ENCODE data around the gene BST1. TPM values are rescaled to one million over a fixed set of nuclear protein-coding genes. Genes with fewer than 3 reads are reported as not detected.

Gene BST1
- total and polyA plus RNA-seq, 12 donors, result 1.3 to 5.7 (median 3.0) TPM

- 90 to 92% methylated on average over 1 of the region's 1 CpG for WGBS, 2 donors
- intact Hi-C loops (cut with DNase I), result no loop called here
- Histone ChIP-seq H3K36me3 (no peaks in the 10 kb centered on the region), H3K27me3 (no peaks in the 10 kb centered on the region), H3K4me1 (peaks cover 0 to 40% (median 2%) of the 10 kb centered on the region in 9 donors), H3K9me3 (no peaks in the 10 kb centered on the region), H3K27ac (no peak overlapping the region), H3K4me3 (no peak overlapping the region)
- ATAC-seq (no peak), DNase-seq (no peak)
- no peak for TF ChIP-seq CTCF (IDR thresholded peaks at IDR 0.05)
These were observed 26.8 kb upstream of the BST1 start for GRCh38 chr4:15676039-15676438.

GRCh38 chr4:15676899-15677298, 26.0 kb upstream of the BST1 start:
- intact Hi-C loops (cut with DNase I), result no loop called here
- ATAC-seq, result no peak

DNA sequence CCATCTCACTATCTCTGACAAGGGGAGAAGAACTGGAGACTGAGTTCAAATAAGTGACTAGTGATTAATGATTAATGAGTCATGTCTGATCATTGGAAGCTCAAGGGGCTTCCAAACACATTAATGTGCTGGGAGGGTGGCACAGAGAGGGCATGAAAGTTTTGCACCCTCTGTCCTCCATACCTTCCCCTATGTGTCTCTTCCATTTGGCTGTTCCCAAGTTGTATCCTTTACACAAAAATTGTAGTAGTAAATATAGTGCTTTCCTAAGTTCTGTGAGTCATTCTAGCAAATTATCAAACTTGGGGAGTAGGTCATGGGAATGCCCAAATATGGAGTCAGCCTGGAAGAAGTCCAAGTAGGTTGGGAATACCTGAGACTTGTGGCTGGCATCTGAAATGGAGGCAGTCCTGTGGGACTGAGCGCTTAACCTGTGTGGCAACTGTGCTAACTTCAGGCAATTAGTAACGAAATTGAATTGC, 25.3 kb upstream of the BST1 start:
- ATAC-seq (no peak), DNase-seq (no peak)
- no peaks in the 10 kb centered on the region for H3K27me3 ChIP-seq
- intact Hi-C loops (cut with DNase I), result no loop called here
- 88 to 90% methylated on average over 2 of the region's 2 CpGs for WGBS, 2 donors
- no peaks in the 10 kb centered on the region for H3K9me3 ChIP-seq
- no peak overlapping the region for H3K4me3 ChIP-seq
- no peak for TF ChIP-seq CTCF (IDR thresholded peaks at IDR 0.05)
- H3K27ac ChIP-seq, result no peak overlapping the region
- peaks cover 0 to 47% (median 8%) of the 10 kb centered on the region in 9 donors for H3K4me1 ChIP-seq
- no peaks in the 10 kb centered on the region for H3K36me3 ChIP-seq

More at GRCh38 chr4:15676899-15677298, 26.0 kb upstream of the BST1 start:
- no peak overlapping the region for H3K27ac ChIP-seq
- H3K4me1 ChIP-seq, result peaks cover 0 to 42% (median 5%) of the 10 kb centered on the region in 9 donors
- H3K4me3 ChIP-seq, result no peak overlapping the region
- no peak for DNase-seq
- H3K36me3 ChIP-seq, result no peaks in the 10 kb centered on the region
- H3K27me3 ChIP-seq, result no peaks in the 10 kb centered on the region
- no peak for TF ChIP-seq CTCF (IDR thresholded peaks at IDR 0.05)
- WGBS, 2 donors, result 93 to 94% methylated on average over 6 of the region's 6 CpGs
- no peaks in the 10 kb centered on the region for H3K9me3 ChIP-seq

DNA sequence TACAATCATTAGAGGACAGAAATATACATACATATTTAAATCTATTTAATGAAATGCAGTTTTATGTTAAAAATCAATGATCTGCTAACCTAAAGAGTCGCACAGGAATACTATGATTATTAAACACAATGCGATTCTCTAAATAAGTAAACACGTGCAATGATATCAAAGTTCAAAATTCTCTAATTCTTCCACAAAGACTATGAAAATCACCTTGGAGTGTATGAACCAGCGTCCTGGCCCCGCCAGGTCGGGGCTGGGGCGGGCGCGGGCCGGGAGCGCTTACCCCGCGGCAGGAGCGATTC, 21.8 kb upstream of the BST1 start:
- Histone ChIP-seq H3K9me3 (no peaks in the 10 kb centered on the region), H3K27ac (peak overlapping the region in 7 of 10 donors; percentile 85 to 95 (median 93)), H3K36me3 (peaks cover 0 to 18% (median 0%) of the 10 kb centered on the region in 9 donors), H3K27me3 (no peaks in the 10 kb centered on the region), H3K4me1 (peaks cover 0 to 73% (median 28%) of the 10 kb centered on the region in 9 donors), H3K4me3 (peak overlapping the region; percentile 68 to 94 (median 79))
- intact Hi-C loops (cut with DNase I), result loop anchor here in 1 of 10 donors (1.0 kb wide), 1 partner anchor 26 kb away; the partner anchor contains the start of gene FBXL5
- DNase-seq (no peak), ATAC-seq (no peak)
- no peak for TF ChIP-seq CTCF (IDR thresholded peaks at IDR 0.05)
- WGBS, 2 donors, result 0 to 1% methylated on average over 14 of the region's 14 CpGs
